Activated CD4-positive, alpha-beta T cell treated with anti-CD3 and anti-CD28 coated beads, Interleukin-2, amount 10 ng/mL, durations not matched to agents 24 days and 14 days (primary cell): ENCODE measurements around the gene LPP. TPM values are rescaled to one million over a fixed set of nuclear protein-coding genes. Genes with fewer than 3 reads are reported as not detected.

Experiments
- DNase-seq: peaks from one replicate; pipeline ENCODE4 v3.0.0; 2022
- H3K27ac Mint-ChIP-seq: one replicate; pipeline ENCODE4 v1.8.0; 2022; ENCODE audit warnings: mild to moderate bottlenecking, mixed read lengths
- H3K27me3 Mint-ChIP-seq: one replicate; pipeline ENCODE4 v1.8.0; 2022; ENCODE audit warnings: mixed read lengths
- H3K36me3 Mint-ChIP-seq: one replicate; pipeline ENCODE4 v1.8.0; 2022; ENCODE audit warnings: low read depth, mild to moderate bottlenecking, mixed read lengths
- H3K4me1 Mint-ChIP-seq: one replicate; pipeline ENCODE4 v1.8.0; 2021; ENCODE audit warnings: mixed read lengths
- H3K4me3 Mint-ChIP-seq: one replicate; pipeline ENCODE4 v1.8.0; 2022; ENCODE audit warnings: mild to moderate bottlenecking, moderate library complexity, mixed read lengths
- H3K9me3 Mint-ChIP-seq: one replicate; pipeline ENCODE4 v1.8.0; 2021; ENCODE audit warnings: mixed read lengths
- intact Hi-C: fragments of 100-400 bp; cut with micrococcal nuclease; formaldehyde crosslinking; loops from one replicate; pipeline ENCODE4 v1.15.1; 2023
- total RNA-seq: library from RNA; stranded (reverse); gene quantifications from 2 replicates; pipeline ENCODE4 v1.2.3, GENCODE V29; 2022

Gene LPP
- total RNA-seq, 1 donor from 2014 or later, result 41.4 TPM

- H3K36me3 Mint-ChIP-seq, result peaks cover 40% of the 10 kb centered on the region
- H3K9me3 Mint-ChIP-seq, result peaks cover 4% of the 10 kb centered on the region
- no peak overlapping the region for H3K27ac Mint-ChIP-seq
- peaks cover 26% of the 10 kb centered on the region for H3K4me1 Mint-ChIP-seq
- H3K27me3 Mint-ChIP-seq, result no peaks in the 10 kb centered on the region
- no peak for DNase-seq
- intact Hi-C loops, result no loop called here
- H3K4me3 Mint-ChIP-seq, result no peak overlapping the region
Measured at GRCh38 chr3:188234132-188234531, 80.2 kb downstream of the LPP start.

- intact Hi-C loops, result no loop called here
- peaks cover 39% of the 10 kb centered on the region for H3K36me3 Mint-ChIP-seq
- peaks cover 4% of the 10 kb centered on the region for H3K9me3 Mint-ChIP-seq
- H3K4me3 Mint-ChIP-seq, result no peak overlapping the region
- no peak for DNase-seq
- no peak overlapping the region for H3K27ac Mint-ChIP-seq
- peaks cover 26% of the 10 kb centered on the region for H3K4me1 Mint-ChIP-seq
- no peaks in the 10 kb centered on the region for H3K27me3 Mint-ChIP-seq
Measured at GRCh38 chr3:188236271-188236670, 82.3 kb downstream of the LPP start.

GRCh38 chr3:188239035-188239434, 85.1 kb downstream of the LPP start:
- peaks cover 4% of the 10 kb centered on the region for H3K9me3 Mint-ChIP-seq
- H3K4me1 Mint-ChIP-seq, result peaks cover 34% of the 10 kb centered on the region
- H3K27ac Mint-ChIP-seq, result no peak overlapping the region
- DNase-seq, result no peak
- peaks cover 31% of the 10 kb centered on the region for H3K36me3 Mint-ChIP-seq
- no peaks in the 10 kb centered on the region for H3K27me3 Mint-ChIP-seq
- intact Hi-C loops, result no loop called here
- H3K4me3 Mint-ChIP-seq, result no peak overlapping the region

DNA sequence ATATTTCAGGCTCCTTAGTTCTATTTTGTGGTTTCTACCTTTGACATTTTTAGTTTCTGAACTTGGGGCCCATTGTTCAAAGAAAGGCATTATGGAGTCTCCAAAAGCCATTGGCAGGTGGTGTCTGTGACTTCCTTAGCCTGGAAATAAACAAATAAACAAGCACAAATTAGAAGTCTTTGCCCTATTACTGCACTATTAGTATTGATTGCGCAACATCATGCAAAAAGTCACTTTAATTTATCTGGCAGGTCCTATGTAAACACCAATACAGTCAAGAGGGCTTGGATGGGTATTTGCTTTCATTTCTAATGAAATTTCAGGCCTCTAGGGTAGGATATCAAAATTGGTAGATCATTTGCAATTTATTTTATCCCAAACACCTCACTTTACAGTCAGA, 85.6 kb downstream of the LPP start:
- peaks cover 27% of the 10 kb centered on the region for H3K36me3 Mint-ChIP-seq
- intact Hi-C loops, result no loop called here
- H3K4me1 Mint-ChIP-seq, result peaks cover 34% of the 10 kb centered on the region
- no peak for DNase-seq
- H3K27ac Mint-ChIP-seq, result no peak overlapping the region
- H3K9me3 Mint-ChIP-seq, result peaks cover 4% of the 10 kb centered on the region
- H3K27me3 Mint-ChIP-seq, result no peaks in the 10 kb centered on the region
- no peak overlapping the region for H3K4me3 Mint-ChIP-seq

- Mint-ChIP-seq H3K27me3 (no peaks in the 10 kb centered on the region), H3K4me1 (peaks cover 31% of the 10 kb centered on the region), H3K9me3 (peaks cover 4% of the 10 kb centered on the region), H3K4me3 (no peak overlapping the region), H3K27ac (no peak overlapping the region), H3K36me3 (peaks cover 21% of the 10 kb centered on the region)
- DNase-seq, result no peak
- intact Hi-C loops, result no loop called here
Measured at GRCh38 chr3:188240189-188240981, 86.4 kb downstream of the LPP start.

GRCh38 chr3:188241072-188241471, 87.1 kb downstream of the LPP start:
- H3K4me1 Mint-ChIP-seq, result peaks cover 31% of the 10 kb centered on the region
- no peak overlapping the region for H3K4me3 Mint-ChIP-seq
- DNase-seq, result no peak
- intact Hi-C loops, result no loop called here
- H3K27me3 Mint-ChIP-seq, result no peaks in the 10 kb centered on the region
- H3K9me3 Mint-ChIP-seq, result peaks cover 3% of the 10 kb centered on the region
- no peak overlapping the region for H3K27ac Mint-ChIP-seq
- H3K36me3 Mint-ChIP-seq, result peaks cover 25% of the 10 kb centered on the region

DNA sequence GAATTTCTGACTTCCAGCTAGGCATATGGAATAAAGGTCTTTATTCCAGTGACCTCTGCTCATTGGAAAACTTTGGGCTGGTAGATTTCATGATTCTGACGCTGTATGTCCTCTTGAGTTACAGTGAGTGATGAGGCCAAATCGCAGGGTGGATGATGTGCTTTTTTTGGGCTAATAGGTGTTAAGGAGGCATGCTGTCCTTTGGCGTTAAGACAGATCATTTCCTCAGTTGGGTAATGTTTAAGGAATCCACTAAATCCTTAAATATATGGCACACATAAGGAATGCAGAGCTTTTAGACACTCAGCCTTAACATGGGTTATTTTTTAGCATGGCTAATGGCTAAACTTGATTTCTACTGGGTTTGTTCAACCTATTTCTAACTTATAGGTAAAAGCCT, 87.9 kb downstream of the LPP start:
- peaks cover 29% of the 10 kb centered on the region for H3K4me1 Mint-ChIP-seq
- no peaks in the 10 kb centered on the region for H3K27me3 Mint-ChIP-seq
- H3K4me3 Mint-ChIP-seq, result no peak overlapping the region
- no peak overlapping the region for H3K27ac Mint-ChIP-seq
- no peak for DNase-seq
- no peaks in the 10 kb centered on the region for H3K9me3 Mint-ChIP-seq
- H3K36me3 Mint-ChIP-seq, result peaks cover 22% of the 10 kb centered on the region
- intact Hi-C loops, result no loop called here

GRCh38 chr3:188242436-188243123, 88.6 kb downstream of the LPP start:
- H3K27me3 Mint-ChIP-seq, result no peaks in the 10 kb centered on the region
- no peak overlapping the region for H3K4me3 Mint-ChIP-seq
- no peaks in the 10 kb centered on the region for H3K9me3 Mint-ChIP-seq
- intact Hi-C loops, result no loop called here
- DNase-seq, result no peak
- peaks cover 25% of the 10 kb centered on the region for H3K4me1 Mint-ChIP-seq
- H3K27ac Mint-ChIP-seq, result no peak overlapping the region
- H3K36me3 Mint-ChIP-seq, result peaks cover 21% of the 10 kb centered on the region

DNA sequence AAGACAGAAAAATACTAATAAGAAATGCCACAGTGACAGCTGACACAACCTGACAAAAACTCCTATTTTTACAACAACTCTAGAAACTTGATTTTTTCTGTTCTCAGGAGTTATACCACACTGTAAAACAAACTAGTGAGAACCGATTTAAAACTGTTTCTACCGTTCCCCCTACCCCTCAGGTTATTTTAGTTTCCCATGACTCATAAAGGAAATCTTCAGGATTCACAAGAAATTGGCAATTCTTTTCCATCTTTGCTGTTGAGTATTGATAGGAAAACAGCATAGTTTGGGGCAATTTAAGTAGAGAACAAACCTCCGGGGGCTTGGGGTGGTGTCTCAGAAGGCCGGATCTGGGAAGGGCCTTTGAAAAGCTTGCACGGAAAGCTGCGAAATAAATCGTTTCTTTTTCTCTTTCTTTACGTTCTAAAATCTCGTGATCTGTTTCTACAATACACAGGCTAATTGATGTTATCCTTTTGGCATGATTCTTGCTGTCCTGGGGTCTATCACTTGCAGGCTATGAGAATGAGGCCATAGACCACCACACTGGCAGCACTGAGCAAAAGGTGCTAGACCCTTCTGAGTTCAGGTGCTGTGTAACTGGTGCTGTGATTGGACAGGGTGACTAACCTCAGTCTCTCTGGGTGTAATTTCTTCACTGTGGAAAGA, 89.3 kb downstream of the LPP start:
- Mint-ChIP-seq H3K27ac (peak overlapping the region; percentile 21), H3K4me1 (peaks cover 21% of the 10 kb centered on the region), H3K9me3 (no peaks in the 10 kb centered on the region), H3K36me3 (peaks cover 18% of the 10 kb centered on the region), H3K27me3 (no peaks in the 10 kb centered on the region), H3K4me3 (no peak overlapping the region)
- no peak for DNase-seq
- intact Hi-C loops, result no loop called here

- no peak for DNase-seq
- Mint-ChIP-seq H3K4me3 (no peak overlapping the region), H3K36me3 (peaks cover 17% of the 10 kb centered on the region), H3K9me3 (no peaks in the 10 kb centered on the region), H3K27me3 (no peaks in the 10 kb centered on the region), H3K27ac (peak overlapping the region; percentile 1), H3K4me1 (peaks cover 19% of the 10 kb centered on the region)
- intact Hi-C loops, result no loop called here
Measured at GRCh38 chr3:188244395-188244861, 90.5 kb downstream of the LPP start.

DNA sequence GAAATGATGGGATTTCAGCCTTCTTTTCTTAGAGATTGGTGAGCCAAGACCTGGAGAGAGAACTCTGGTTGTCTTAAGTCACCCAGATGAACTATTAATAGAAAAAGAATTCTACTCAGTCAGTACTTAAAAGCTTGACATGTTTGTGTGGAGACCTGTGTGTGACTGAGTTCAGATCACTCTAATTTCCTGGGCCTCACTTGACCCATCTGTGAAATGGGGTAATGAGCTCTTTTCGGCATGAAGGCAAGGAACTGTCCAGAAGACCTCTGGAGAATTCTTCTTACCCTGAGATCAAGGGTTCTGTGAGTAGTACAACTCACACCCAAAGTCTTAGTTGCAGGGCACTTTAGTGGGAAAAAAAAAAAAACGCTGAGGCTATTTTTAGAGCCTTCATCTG, 92.9 kb downstream of the LPP start:
- Mint-ChIP-seq H3K36me3 (peaks cover 14% of the 10 kb centered on the region), H3K27ac (no peak overlapping the region), H3K9me3 (peaks cover 4% of the 10 kb centered on the region), H3K4me1 (peaks cover 23% of the 10 kb centered on the region), H3K27me3 (no peaks in the 10 kb centered on the region), H3K4me3 (no peak overlapping the region)
- DNase-seq, result no peak
- intact Hi-C loops, result no loop called here

- H3K36me3 Mint-ChIP-seq, result peaks cover 17% of the 10 kb centered on the region
- H3K4me3 Mint-ChIP-seq, result no peak overlapping the region
- DNase-seq, result no peak
- H3K4me1 Mint-ChIP-seq, result peaks cover 15% of the 10 kb centered on the region
- H3K27ac Mint-ChIP-seq, result no peak overlapping the region
- H3K9me3 Mint-ChIP-seq, result peaks cover 8% of the 10 kb centered on the region
- intact Hi-C loops, result no loop called here
- H3K27me3 Mint-ChIP-seq, result no peaks in the 10 kb centered on the region
Measured at GRCh38 chr3:188248036-188248561, 94.1 kb downstream of the LPP start.

GRCh38 chr3:188253123-188253793, 99.3 kb downstream of the LPP start:
- no peak for DNase-seq
- Mint-ChIP-seq H3K4me3 (peak overlapping the region; percentile 43), H3K27me3 (no peaks in the 10 kb centered on the region), H3K27ac (peak overlapping the region; percentile 96), H3K36me3 (peaks cover 21% of the 10 kb centered on the region), H3K9me3 (peaks cover 14% of the 10 kb centered on the region), H3K4me1 (peaks cover 42% of the 10 kb centered on the region)
- intact Hi-C loops, result no loop called here
